GM18858 (cell line): ENCODE data around the gene ARHGAP4.

Source experiments
- ATAC-seq: cut with Tn5 transposase; IDR thresholded peaks from one replicate; pipeline ENCODE4 v1.9.1; 2021; ENCODE audit not compliant: unreplicated experiment

ARHGAP4 gene

DNA sequence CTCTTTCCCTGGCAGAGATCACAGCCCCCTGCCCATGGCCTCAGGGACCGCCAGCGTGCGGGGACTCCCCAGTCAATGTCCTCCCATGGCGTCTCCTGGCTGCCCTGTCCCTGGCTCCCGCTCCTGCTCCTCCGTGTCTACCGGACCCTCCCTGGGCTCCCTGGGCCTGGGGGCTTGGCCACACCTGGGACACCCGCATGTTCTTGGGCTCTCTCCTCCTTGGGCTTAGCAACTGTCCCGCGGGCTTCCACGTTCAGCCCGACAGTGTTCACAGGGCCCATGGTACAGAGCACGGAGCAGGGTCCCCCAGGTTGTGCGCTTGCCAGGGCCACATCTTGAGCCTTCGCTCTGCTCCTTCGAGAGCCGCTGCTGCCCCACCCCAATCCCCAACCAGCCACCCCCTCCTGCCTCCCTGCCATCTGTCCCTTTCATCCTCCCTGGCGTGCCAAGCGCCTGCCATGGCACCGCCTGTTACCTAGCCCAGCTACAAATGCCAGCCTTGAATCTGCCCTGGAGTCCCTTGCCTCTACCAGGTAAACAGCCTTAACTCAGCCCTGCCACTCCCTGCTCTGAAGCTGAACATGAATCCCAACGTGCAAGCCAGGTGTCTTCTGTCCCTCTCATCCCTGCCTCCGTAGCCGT is 17.7 kb downstream of the ARHGAP4 start:
- ATAC-seq: no peak

DNA sequence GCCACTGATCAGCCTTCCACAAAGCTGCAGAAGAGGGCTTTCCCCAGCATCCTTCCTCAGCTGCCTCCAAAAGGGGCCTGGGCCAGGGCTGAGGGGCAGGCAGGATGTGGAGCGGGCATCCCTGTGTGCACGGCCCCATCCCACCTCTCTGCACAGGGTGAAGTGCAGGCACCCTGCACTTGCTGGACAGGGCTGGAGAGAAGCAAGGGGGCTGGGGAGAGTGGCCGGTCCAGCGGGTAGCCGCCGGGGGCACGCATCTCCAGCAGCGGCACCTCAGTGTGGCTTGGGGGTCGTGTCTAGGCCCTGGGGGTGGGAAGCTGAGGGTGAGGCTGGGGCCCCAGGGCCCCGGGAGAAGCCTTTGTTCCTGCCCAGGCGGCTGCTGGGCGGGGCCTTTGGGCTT is 18.6 kb downstream of the ARHGAP4 start:
- ATAC-seq: no peak

DNA sequence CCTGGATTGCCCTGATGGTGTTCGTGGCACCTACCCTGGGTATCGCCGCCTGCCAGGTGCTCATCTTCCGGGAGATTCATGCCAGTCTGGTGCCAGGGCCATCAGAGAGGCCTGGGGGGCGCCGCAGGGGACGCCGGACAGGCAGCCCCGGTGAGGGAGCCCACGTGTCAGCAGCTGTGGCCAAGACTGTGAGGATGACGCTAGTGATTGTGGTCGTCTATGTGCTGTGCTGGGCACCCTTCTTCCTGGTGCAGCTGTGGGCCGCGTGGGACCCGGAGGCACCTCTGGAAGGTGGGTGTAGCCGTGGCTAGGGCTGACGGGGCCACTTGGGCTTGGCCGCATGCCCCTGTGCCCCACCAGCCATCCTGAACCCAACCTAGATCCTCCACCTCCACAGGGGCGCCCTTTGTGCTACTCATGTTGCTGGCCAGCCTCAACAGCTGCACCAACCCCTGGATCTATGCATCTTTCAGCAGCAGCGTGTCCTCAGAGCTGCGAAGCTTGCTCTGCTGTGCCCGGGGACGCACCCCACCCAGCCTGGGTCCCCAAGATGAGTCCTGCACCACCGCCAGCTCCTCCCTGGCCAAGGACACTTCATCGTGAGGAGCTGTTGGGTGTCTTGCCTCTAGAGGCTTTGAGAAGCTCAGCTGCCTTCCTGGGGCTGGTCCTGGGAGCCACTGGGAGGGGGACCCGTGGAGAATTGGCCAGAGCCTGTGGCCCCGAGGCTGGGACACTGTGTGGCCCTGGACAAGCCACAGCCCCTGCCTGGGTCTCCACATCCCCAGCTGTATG is 19.7 kb downstream of the ARHGAP4 start:
- ATAC-seq: no peak

GRCh38 chrX:153905481-153906095 is 20.5 kb downstream of the ARHGAP4 start:
- no peak for ATAC-seq

DNA sequence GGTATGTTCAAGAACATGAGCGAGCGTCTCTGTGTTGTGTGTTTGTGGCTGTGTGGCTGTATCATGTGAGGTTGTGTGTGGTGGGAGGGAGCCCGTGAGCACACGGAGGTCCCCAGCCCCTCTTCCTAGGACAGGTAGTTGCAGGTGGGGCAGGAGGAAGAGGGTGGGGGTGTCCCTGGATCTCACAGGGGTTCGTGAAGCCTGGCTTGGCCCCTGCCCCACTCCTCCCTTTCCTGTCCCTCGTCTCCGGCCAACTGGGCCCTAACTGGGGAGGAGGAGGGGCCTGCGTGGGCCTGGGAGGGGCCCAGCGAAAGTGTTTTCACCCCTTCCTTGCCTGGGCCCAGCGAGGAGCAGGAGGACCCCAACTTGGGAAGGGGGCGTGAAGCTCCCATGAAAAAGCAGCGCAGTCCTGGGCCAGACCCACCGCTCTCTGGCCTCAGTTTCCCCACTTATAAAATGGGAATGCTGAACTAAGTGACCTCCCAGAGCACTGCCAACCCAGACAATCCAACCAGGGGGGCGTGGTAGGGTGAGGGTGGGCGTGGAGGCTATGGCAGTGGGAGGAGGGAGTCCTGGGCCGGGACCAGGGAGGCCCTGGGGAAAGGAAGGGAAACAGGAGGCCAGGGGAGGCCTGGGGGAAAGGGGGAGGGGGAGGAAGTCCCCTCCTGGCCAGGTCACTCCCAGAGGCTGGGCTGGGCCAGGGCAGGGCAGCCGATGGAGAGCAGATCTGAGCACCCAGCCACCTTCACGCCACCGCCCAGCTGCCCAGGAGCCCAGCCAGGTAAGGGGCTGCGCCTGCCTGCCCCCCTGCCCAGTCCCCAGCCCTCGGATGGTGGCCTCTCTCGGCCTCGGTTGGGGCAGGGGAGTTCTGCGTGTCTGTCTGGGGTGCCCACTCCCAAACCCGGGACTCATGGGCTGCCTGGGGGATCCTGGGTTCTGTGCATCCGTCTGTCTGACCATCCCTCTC is 21.8 kb downstream of the ARHGAP4 start, which contains the start of gene AVPR2:
AVPR2 (plus strand) TSS at position 683 of the 967 bp plus-strand sequence. CDS start 473 bp downstream, outside the sequence.
- ATAC-seq: no peak

- ATAC-seq: no peak
These were observed 22.7 kb downstream of the ARHGAP4 start for GRCh38 chrX:153903238-153903980.

DNA sequence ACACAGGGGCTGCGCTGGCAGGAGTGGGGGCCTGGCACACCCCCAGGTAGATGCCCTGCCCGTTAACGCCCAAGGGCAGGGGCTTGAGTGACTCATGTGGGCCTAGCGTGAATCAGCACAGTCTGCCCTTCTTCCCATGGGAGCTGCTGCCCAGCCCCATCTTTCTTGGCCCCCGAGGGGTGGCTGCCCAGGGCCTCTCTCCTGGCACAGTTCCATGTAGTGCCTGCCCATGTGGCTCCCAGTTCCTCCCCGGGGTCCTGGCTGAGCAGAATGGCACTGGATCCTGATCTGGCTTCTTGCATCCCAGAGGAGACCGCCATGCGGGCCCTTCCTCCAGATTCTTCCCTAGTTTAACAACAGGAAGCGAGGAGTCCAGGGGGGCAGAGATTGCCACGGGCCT is 23.7 kb downstream of the ARHGAP4 start:
- ATAC-seq: no peak

DNA sequence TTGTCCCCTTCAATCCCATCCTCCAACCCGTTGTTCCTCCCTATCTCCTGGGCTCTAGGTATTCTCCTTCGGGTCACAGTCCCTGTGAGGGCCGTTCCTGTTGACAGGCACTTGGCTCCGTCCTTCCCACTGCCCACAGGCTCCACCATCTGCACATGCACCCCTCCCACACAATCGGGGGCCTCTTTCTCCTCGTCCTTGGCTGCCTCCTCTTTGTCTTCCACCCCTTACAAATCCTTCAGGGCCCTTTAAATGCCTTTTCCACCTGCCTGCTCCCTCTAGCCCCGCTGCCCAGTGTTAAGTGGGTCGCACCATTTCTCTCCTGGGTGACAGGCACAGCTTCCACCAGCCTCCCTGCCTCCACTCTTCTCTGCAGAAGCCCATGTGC is 24.3 kb downstream of the ARHGAP4 start:
- no peak for ATAC-seq

- ATAC-seq: peak; percentile 65
These were observed 25.0 kb downstream of the ARHGAP4 start for GRCh38 chrX:153900831-153901752.

DNA sequence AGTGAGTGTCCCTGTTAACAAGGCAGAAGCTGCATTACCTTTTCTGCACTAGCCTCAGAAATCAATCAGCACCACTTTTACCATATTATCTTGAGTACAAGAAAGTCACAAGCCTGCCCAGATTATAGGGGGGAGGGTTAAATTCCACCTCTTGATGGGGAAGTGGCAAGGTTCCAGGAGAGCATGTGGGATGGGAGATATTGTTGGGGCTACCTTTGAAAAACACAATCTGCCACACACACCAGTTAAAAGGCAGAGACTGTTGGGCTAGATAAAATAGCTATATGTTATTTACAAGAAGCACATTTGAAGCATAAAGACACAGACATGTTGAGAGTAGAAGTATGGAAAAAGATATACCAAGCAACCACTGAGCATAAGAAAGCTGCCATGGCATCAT is 28.2 kb downstream of the ARHGAP4 start:
- no peak for ATAC-seq

- ATAC-seq: no peak
These were observed 36.9 kb downstream of the ARHGAP4 start for GRCh38 chrX:153889123-153889522.

DNA sequence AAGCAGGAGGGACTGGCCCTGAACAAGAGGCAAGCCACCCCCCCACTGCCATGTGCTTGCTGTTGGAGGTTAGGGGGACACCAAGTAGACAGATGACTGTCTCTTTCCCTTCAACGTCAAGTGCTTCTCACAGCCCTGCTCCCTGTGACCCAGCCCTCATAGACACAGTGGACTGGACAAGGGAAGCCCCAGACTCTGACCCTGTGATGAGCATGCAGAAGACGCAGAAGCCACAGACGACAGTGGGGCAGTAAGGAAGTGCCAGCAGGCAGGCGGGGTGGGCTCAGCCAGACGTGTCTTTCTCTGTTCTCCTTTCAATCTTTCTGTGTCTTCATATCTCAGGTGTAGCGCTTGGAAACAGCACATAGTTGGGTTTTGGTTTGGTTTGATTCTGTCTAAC is 37.7 kb downstream of the ARHGAP4 start:
- ATAC-seq: no peak

GRCh38 chrX:153887385-153887784 is 38.7 kb downstream of the ARHGAP4 start:
- no peak for ATAC-seq

GRCh38 chrX:153886915-153887314 is 39.1 kb downstream of the ARHGAP4 start:
- no peak for ATAC-seq

DNA sequence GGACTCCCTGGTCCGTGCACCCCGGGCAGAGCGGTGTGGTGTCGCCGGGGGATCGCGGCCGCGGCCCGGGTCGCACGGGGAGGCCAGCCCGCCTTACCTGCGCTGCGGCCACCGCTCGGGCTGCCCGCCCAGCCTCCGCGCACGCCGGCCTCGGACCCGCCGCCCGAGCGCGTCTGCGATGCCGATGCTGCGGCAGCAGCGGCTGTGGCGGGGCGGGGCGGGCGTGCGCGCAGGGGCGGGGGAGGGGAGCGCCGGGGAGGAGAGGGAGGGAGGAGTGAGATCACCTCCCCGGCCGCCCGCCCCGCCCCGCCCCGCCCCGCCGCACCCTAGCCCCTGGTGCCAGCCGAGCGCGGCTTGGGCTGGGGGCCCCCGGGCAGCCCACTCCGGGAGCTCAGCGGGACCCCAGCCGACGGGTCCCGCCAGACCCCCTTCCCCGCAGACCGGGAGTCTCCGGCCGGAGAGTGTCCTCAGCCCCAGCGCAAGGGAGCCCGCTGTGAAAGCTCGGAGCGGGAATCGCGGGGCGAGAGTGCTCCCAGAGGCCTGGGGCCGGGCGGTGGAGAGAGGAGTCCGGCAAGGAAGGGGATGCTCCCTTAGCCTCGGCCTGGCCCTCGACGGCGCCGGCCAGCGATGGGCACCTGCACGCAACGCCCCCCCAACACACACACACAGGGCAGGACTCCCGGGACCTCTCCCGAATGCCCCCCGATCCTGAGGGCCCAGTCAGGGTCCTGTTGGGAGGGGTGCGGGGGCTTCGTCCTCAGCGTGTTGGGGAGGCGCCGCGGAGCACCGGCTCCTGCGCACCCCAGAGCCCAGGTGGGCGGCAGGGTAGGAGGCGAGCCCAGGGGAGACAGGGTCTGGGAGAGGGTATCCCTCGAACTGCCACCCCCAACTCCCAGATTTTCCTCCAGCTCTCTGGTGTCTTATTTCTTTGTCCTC is 39.8 kb downstream of the ARHGAP4 start, which contains the start of gene L1CAM:
L1CAM (minus strand) TSS at position 206 of the 936 bp plus-strand sequence. CDS start 10,337 bp downstream, outside the sequence.
- no peak for ATAC-seq

GRCh38 chrX:153885208-153885787 is 40.8 kb downstream of the ARHGAP4 start:
- ATAC-seq: no peak

GRCh38 chrX:153884590-153884989 is 41.5 kb downstream of the ARHGAP4 start:
- no peak for ATAC-seq

DNA sequence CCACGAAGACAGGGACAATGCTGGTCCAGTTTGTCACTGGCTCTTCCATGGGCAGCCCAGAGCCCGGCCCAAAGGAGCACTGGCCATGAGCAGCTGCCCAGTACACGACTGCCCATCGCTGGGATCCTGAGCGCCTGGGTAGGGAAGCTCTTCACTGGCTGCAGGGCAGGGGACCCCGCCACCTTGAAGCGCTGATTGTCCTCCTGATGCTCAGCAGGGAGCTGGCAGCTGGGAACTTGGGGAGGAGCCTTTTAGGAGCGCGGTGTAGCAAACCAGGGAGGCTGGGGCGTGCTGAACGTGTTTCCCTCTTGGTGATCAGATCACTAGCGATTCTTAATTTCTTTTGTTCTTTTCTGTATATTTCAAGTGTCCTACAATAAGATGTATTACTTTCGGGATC is 41.9 kb downstream of the ARHGAP4 start:
- no peak for ATAC-seq
